Neural cell (in vitro differentiated cells): Measurements from ENCODE around the gene ARHGAP6. TPM values are rescaled to one million over a fixed set of nuclear protein-coding genes. Genes with fewer than 3 reads are reported as not detected.

Source experiments
- H2AFZ ChIP-seq: fragments of 200-600, 300-800 bp; sonication (generic), shearing (Covaris generic); 2 replicates; pipeline ENCODE4 v1.6.0; 2014; ENCODE audit warnings: low read depth, mild to moderate bottlenecking, antibody characterized with exemption, low read length, moderate library complexity
- H3F3A ChIP-seq: fragments of 200-600 bp; shearing (Covaris generic); 2 replicates; pipeline ENCODE4 v1.6.1; 2016; ENCODE audit warnings: mild to moderate bottlenecking, moderate library complexity, mixed read lengths, antibody characterized with exemption, low read length; ENCODE audit not compliant: insufficient read depth, poor library complexity, severe bottlenecking
- H3K27ac ChIP-seq: fragments of 200-600, 300-800 bp; sonication (generic), shearing (Covaris generic); 2 replicates; pipeline ENCODE4 v1.5.1; 2014; ENCODE audit warnings: mild to moderate bottlenecking, low read length, moderate library complexity
- H3K27me3 ChIP-seq: fragments of 300-800, 200-600 bp; sonication (generic), shearing (Covaris generic); 2 replicates; pipeline ENCODE4 v1.6.0; 2014; ENCODE audit warnings: mild to moderate bottlenecking, low read depth, low read length, moderate library complexity; ENCODE audit not compliant: insufficient read depth
- H3K36me3 ChIP-seq: fragments of 300-800, 200-600 bp; sonication (generic), shearing (Covaris generic); 2 replicates; pipeline ENCODE4 v1.5.1; 2014; ENCODE audit warnings: mild to moderate bottlenecking, antibody characterized with exemption, low read length, moderate library complexity; ENCODE audit not compliant: insufficient read depth
- H3K4me2 ChIP-seq: fragments of 300-800, 200-600 bp; sonication (generic), shearing (Covaris generic); 2 replicates; pipeline ENCODE4 v1.6.0; 2014; ENCODE audit warnings: mild to moderate bottlenecking, low read length
- H3K4me3 ChIP-seq: fragments of 300-800, 200-600 bp; sonication (generic), shearing (Covaris generic); 2 replicates; pipeline ENCODE4 v1.5.1; 2014; ENCODE audit warnings: mild to moderate bottlenecking, low read length, moderate library complexity
- H3K79me2 ChIP-seq: fragments of 200-600 bp; shearing (Covaris generic); replicated peaks from 2 replicates; pipeline ENCODE4 v1.6.0; 2014; ENCODE audit warnings: mild to moderate bottlenecking, low read length, moderate library complexity; ENCODE audit not compliant: insufficient read depth
- H3K9ac ChIP-seq: fragments of 300-800, 200-600 bp; sonication (generic), shearing (Covaris generic); 2 replicates; pipeline ENCODE4 v1.6.1; 2016; ENCODE audit warnings: mild to moderate bottlenecking, low read length, mixed read lengths
- H3K9me2 ChIP-seq: fragments of 200-600 bp; shearing (Covaris generic); 2 replicates; pipeline ENCODE4 v1.6.1; 2016; ENCODE audit warnings: mild to moderate bottlenecking, low read length, mixed read lengths; ENCODE audit not compliant: insufficient read depth
- H3K9me3 ChIP-seq: fragments of 200-600, 300-800 bp; sonication (generic), shearing (Covaris generic); 2 replicates; pipeline ENCODE4 v1.6.1; 2016; ENCODE audit warnings: mild to moderate bottlenecking, mixed run types, low read length, moderate library complexity, mixed read lengths
- H4K20me1 ChIP-seq: fragments of 200-600 bp; shearing (Covaris generic); 2 replicates; pipeline ENCODE4 v1.6.1; 2016; ENCODE audit warnings: mild to moderate bottlenecking, mixed run types; ENCODE audit not compliant: insufficient read depth
- EP300 ChIP-seq: fragments of 450-650 bp; conservative IDR thresholded peaks from 2 replicates; pipeline ENCODE4 v1.6.1; 2014; ENCODE audit warnings: antibody characterized with exemption, mild to moderate bottlenecking, moderate library complexity; ENCODE audit not compliant: poor library complexity, severe bottlenecking
- EZH2 ChIP-seq: fragments of 200-600, 300-800 bp; shearing (Covaris generic), sonication (generic); IDR thresholded peaks from 2 replicates; pipeline ENCODE4 v1.6.1; 2014; ENCODE audit warnings: antibody characterized with exemption, low read length, borderline replicate concordance, mild to moderate bottlenecking; ENCODE audit not compliant: insufficient read depth, poor library complexity, severe bottlenecking
- MXI1 ChIP-seq: fragments of 450-650 bp; conservative IDR thresholded peaks from 2 replicates; pipeline ENCODE4 v1.6.1; 2014; ENCODE audit warnings: antibody characterized with exemption, mild to moderate bottlenecking; ENCODE audit not compliant: poor library complexity, severe bottlenecking
- POLR2AphosphoS5 ChIP-seq: IDR thresholded peaks from 2 replicates; pipeline ENCODE4 v1.6.1; 2012
- RAD21 ChIP-seq: fragments of 450-650 bp; conservative IDR thresholded peaks from 2 replicates; pipeline ENCODE4 v1.6.1; 2014; ENCODE audit warnings: antibody characterized with exemption, mild to moderate bottlenecking, moderate library complexity
- SMC3 ChIP-seq: fragments of 450-650 bp; conservative IDR thresholded peaks from 2 replicates; pipeline ENCODE4 v1.6.1; 2014; ENCODE audit warnings: antibody characterized with exemption, mild to moderate bottlenecking, moderate library complexity; ENCODE audit not compliant: poor library complexity
- TAF1 ChIP-seq: IDR thresholded peaks from 2 replicates; pipeline ENCODE4 v1.6.1; 2012; ENCODE audit warnings: low read depth
- polyA plus RNA-seq: library from polyadenylated mRNA; depleted of rRNA; stranded (reverse); fragments of >200 nt; gene quantifications from 2 replicates; pipeline ENCODE4 v1.2.3, GENCODE V29; 2014
- TF ChIP-seq, protein P1 (sequence below): IDR thresholded peaks from 2 replicates; pipeline ENCODE4 v1.6.1; 2012; ENCODE audit warnings: borderline replicate concordance
- TF ChIP-seq, protein P2 (sequence below): fragments of 450-650 bp; IDR thresholded peaks from 2 replicates; pipeline ENCODE4 v1.5.1; 2014; ENCODE audit warnings: antibody characterized with exemption, mild to moderate bottlenecking, moderate library complexity; ENCODE audit not compliant: poor library complexity, severe bottlenecking

Gene ARHGAP6
- polyA plus RNA-seq, 1 donor from 2014 or later = 0.40 TPM

DNA sequence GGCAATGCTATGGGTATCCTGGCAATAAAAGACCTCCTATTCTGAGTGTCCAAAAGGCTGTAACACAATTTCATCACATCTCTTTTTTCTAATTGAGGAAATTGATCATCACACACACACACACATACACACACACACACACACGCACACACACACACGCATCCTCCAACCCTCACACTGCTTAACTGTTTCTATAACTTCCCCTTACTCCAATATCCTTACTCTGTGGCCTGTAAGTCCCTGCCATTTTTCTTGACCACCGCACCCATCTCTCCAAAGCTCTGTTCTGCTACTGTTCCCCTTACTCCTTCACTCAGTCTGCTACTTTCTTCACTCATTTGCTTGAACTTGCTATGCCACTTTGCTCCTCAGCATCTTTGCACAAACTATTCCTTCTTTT is 256.9 kb downstream of the ARHGAP6 start:
- Histone ChIP-seq H3K79me2 (no peaks in the 10 kb centered on the region), H3K27ac (no peak overlapping the region), H3K9ac (no peak overlapping the region), H2AFZ (no peak overlapping the region), H3K9me3 (no peaks in the 10 kb centered on the region), H3K4me3 (no peak overlapping the region), H3K9me2 (no peaks in the 10 kb centered on the region), H3F3A (no peaks in the 10 kb centered on the region), H4K20me1 (no peaks in the 10 kb centered on the region), H3K27me3 (no peaks in the 10 kb centered on the region), H3K36me3 (no peaks in the 10 kb centered on the region), H3K4me2 (no peak overlapping the region)
- TF ChIP-seq RAD21 (no peak), TAF1 (no peak), SMC3 (no peak), EZH2 (no peak), MXI1 (no peak), EP300 (no peak)
- TF ChIP-seq, protein P1, sequence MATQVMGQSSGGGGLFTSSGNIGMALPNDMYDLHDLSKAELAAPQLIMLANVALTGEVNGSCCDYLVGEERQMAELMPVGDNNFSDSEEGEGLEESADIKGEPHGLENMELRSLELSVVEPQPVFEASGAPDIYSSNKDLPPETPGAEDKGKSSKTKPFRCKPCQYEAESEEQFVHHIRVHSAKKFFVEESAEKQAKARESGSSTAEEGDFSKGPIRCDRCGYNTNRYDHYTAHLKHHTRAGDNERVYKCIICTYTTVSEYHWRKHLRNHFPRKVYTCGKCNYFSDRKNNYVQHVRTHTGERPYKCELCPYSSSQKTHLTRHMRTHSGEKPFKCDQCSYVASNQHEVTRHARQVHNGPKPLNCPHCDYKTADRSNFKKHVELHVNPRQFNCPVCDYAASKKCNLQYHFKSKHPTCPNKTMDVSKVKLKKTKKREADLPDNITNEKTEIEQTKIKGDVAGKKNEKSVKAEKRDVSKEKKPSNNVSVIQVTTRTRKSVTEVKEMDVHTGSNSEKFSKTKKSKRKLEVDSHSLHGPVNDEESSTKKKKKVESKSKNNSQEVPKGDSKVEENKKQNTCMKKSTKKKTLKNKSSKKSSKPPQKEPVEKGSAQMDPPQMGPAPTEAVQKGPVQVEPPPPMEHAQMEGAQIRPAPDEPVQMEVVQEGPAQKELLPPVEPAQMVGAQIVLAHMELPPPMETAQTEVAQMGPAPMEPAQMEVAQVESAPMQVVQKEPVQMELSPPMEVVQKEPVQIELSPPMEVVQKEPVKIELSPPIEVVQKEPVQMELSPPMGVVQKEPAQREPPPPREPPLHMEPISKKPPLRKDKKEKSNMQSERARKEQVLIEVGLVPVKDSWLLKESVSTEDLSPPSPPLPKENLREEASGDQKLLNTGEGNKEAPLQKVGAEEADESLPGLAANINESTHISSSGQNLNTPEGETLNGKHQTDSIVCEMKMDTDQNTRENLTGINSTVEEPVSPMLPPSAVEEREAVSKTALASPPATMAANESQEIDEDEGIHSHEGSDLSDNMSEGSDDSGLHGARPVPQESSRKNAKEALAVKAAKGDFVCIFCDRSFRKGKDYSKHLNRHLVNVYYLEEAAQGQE = no peak
- TF ChIP-seq, protein P2, sequence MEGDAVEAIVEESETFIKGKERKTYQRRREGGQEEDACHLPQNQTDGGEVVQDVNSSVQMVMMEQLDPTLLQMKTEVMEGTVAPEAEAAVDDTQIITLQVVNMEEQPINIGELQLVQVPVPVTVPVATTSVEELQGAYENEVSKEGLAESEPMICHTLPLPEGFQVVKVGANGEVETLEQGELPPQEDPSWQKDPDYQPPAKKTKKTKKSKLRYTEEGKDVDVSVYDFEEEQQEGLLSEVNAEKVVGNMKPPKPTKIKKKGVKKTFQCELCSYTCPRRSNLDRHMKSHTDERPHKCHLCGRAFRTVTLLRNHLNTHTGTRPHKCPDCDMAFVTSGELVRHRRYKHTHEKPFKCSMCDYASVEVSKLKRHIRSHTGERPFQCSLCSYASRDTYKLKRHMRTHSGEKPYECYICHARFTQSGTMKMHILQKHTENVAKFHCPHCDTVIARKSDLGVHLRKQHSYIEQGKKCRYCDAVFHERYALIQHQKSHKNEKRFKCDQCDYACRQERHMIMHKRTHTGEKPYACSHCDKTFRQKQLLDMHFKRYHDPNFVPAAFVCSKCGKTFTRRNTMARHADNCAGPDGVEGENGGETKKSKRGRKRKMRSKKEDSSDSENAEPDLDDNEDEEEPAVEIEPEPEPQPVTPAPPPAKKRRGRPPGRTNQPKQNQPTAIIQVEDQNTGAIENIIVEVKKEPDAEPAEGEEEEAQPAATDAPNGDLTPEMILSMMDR = no peak

DNA sequence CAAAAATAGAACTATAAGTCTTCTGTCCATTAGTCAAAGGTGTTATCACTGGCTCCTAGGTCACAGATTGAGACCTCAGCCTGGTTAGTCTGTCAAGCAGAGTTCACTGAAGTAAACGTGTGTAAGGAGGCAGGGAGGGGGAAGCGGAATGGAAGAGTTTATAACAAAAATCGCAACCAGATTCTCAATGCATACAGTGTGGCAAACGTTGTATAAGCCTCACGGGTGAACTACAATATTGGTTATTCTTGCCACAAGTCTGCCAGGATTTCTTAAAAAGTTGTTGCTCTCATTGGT is 257.7 kb downstream of the ARHGAP6 start:
- Histone ChIP-seq H3K9me2 (no peaks in the 10 kb centered on the region), H4K20me1 (no peaks in the 10 kb centered on the region), H3K4me2 (no peak overlapping the region), H3K27me3 (no peaks in the 10 kb centered on the region), H3K9me3 (no peaks in the 10 kb centered on the region), H2AFZ (no peak overlapping the region), H3K36me3 (no peaks in the 10 kb centered on the region), H3K79me2 (no peaks in the 10 kb centered on the region), H3K9ac (no peak overlapping the region), H3K27ac (no peak overlapping the region), H3F3A (no peaks in the 10 kb centered on the region), H3K4me3 (no peak overlapping the region)
- TF ChIP-seq EZH2 (no peak), RAD21 (no peak), MXI1 (no peak), SMC3 (no peak), TAF1 (no peak), POLR2AphosphoS5 (no peak)
- TF ChIP-seq, protein P1 = no peak
